Myocyte (in vitro differentiated cells): Measurements from ENCODE around the gene PRSS53. TPM values are rescaled to one million over a fixed set of nuclear protein-coding genes. Genes with fewer than 3 reads are reported as not detected.
"Not testable (repeated sequence)": the region's sequence is repeated elsewhere in the genome, so short reads cannot be mapped to it uniquely, and the experiment has no call there.

ENCODE experiments used
- DNase-seq: peaks from one replicate; pipeline ENCODE4 v3.0.0-alpha.2; 2012; ENCODE audit warnings: low read depth
- polyA plus RNA-seq: library from polyadenylated mRNA; unstranded; fragments of >200 nt; gene quantifications from one replicate; pipeline ENCODE4 v1.2.1, GENCODE V29; 2012; ENCODE audit warnings: missing spikeins
- total RNA-seq: library from RNA; depleted of rRNA; stranded (reverse); fragments of >200 nt; gene quantifications from 2 replicates; pipeline ENCODE4 v1.2.3, GENCODE V29; 2014

Gene PRSS53
- 3.9 and 4.1 TPM in 2 replicates for total RNA-seq
- 1.7 TPM for polyA plus RNA-seq

- DNase-seq, result no peak
Measured at GRCh38 chr16:31088459-31089183, at the start of gene PRSS53. Gene PRSS53 (minus strand): TSS chr16:31088943. CDS start chr16:31088809, 134 bp downstream.

- DNase-seq, result not testable (repeated sequence)
Measured at GRCh38 chr16:31136822-31137499, 48.2 kb upstream of the PRSS53 start.

GRCh38 chr16:31136287-31136662 lies 47.5 kb upstream of the PRSS53 start:
- no peak for DNase-seq

- no peak for DNase-seq
Measured at GRCh38 chr16:31135535-31136286, 47.0 kb upstream of the PRSS53 start, which contains the start of gene PRSS8. Gene PRSS8 (minus strand): TSS chr16:31135727. CDS start chr16:31135498, 229 bp downstream.

DNA sequence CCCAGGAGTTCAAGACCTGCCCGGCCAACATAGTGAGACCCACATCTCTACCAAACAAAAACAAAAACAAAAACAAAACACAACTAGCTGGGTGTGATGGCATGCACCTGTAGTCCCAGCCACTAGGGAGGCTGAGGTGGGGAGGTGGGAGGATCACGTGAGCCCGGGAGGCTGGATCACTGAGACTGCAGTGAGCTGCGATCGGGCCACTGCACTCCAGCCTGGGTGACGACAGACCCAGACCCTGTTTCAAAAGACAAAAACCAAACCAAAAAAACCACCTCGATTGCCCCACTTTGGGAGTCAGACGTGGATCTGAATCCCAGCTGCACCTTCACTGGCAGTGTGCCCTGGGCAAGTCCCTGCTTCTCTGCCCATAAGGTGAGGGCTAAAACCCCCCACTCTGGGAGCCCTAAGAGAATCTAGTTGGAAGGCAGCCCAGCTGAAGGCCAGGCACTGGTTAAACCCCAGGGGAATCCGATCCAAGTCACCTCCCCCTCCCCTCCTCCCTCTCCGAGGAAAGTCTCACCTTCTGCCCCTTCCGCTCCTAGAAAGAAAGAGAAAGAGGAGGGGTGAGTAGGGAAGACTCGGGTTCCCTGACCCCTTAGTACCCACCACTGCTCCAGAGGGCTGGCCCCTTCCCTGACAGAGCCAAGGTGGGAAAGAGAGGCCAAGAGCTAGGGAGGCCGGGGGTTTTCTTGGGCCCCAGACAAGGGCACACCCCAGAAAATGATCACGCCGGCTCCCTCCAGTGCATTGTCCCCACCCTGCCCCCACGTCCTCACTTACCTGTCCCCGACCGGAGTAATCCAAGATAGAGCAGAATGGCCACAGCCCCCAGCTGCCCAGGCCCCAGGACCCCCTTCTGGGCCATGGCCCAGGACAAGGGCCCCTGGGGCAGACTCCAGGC lies 46.1 kb upstream of the PRSS53 start:
- no peak for DNase-seq

DNA sequence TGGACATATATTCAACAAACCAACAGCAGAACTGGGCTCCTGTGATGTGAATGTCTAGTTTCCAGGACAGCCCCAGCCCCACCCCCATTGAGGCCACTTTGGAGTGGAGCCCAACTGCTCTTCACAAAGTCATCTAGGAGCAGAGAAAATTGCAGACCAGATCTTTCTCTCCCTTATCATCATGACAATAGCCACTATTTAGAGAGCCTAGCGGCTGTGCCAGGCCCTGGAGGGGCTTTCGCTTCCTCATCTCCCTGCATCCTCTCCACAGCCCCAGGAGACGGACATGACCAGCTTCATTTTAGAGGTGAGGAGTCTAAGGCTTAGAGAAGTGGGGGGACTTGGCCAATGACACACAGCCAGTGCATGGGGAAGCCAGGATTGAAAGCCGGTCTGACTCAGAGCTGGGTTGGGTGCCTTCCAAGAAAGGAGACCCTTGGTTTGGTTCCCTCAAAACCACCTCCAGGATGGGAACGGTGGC lies 45.4 kb upstream of the PRSS53 start:
- no peak for DNase-seq

DNA sequence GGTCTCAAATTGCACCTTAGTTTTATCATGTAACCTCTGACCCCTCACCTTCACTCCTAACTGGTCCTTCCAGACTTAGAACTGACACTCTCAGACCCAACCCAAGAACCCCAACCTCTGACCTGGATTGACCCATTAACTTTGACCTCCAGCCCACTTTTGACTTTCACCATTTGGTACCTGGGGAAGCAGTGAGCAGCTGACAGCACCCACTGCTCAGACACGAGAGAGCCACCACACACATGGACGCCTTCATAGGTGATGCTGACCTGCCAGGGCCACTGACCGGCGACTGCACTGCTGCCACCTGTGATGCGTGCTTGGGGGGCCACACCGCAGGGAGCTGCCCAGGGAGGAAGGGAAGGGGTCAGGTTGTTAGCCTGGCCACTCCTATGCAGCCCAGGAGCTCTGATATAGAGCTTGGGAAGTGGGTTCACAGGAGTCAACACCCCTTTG lies 44.3 kb upstream of the PRSS53 start:
- DNase-seq, result no peak

- no peak for DNase-seq
Measured at GRCh38 chr16:31132303-31132979, 43.7 kb upstream of the PRSS53 start.

DNA sequence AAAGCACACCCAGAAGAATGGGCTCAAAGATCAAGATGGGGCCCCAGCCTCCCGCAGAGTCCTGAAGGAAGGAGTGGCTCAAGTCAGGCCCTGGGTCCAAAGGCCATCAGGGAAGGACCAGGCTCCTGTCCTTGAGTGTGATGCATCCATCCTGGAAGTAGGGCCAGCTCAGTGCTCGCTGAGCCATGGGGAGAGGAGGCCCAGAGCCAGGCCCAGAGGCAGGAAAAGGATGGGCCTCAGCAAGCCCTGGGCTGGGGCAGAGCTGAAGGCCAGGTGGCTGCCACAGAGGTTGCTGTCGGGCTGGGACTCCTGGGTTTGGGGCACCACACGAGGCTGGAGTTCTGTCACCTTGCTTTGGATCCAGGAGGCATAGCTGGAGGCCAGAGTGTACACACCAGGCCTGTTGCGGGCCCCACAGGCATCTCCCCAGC lies 43.1 kb upstream of the PRSS53 start:
- DNase-seq, result no peak

GRCh38 chr16:31131416-31131815 lies 42.7 kb upstream of the PRSS53 start:
- no peak for DNase-seq

DNA sequence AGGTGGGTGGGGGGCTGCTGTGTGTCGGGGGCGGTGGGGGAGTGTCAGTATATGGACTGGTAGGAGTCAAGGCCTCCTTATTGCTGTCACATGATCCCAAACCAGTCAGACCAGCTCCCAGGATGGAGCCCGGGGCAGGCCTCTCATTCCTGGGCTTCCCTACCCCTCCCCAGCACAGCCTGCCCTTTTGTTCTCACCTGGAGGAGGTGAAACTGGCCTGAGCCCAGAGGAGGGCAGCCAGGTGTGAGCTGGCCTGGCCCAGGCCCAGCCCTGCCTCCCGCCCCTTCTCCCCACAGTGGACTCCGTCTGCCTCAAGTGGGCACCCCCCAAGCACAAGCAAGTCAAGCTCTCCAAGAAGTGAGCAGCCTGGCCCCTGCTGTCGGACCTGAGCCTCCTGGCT lies 42.2 kb upstream of the PRSS53 start:
- DNase-seq, result no peak

DNA sequence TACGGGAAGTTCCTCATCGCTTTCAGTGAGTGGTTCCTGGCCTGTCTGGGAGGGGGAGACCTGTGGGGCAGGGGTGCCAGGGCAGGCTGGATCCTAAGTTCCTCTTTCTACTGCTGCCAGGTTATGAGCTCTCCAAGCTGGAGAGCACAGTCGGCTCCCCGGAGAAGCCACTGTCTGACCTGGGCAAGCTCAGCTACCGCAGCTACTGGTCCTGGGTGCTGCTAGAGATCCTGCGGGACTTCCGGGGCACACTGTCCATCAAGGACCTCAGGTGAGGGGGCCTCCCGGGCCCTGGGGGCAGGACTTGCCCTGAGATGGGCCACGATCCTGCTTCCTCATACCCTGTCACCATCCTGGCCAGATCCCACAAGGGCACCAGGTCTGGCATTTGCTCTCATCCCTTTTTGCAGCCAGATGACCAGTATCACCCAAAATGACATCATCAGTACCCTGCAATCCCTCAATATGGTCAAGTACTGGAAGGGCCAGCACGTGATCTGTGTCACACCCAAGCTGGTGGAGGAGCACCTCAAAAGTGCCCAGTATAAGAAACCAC lies 41.7 kb upstream of the PRSS53 start:
- no peak for DNase-seq

DNA sequence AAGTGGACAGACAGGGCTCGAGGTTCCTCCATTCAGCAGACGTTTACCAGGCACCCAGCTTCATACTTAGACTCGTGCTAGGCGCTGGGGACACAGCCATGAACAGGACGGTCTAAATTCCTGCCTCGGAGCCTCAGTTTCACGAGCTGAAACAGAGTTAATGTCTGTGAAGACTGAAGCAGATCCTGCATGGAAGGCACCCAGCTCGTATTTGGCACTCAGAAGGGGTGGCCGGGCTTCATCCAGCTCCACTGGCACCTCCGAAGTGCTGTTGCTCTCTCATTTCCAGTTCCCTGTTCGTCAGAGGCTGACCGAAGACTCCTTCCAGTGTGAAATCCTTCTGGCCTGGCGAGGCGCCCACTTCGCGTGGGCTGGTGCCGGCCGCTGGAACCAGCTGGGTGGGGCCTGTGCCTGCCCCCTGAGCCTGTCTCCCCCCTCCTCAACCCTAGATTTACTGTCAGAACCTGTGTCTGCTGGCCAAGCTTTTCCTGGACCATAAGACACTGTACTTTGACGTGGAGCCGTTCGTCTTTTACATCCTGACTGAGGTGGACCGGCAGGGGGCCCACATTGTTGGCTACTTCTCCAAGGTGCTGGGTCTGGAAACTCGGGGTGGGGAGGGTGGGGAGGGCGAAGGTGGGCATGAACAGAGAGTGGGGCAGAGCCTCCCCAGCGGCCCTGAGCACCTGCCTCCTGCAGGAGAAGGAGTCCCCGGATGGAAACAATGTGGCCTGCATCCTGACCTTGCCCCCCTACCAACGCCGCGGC lies 41.0 kb upstream of the PRSS53 start:
- DNase-seq, result no peak

DNA sequence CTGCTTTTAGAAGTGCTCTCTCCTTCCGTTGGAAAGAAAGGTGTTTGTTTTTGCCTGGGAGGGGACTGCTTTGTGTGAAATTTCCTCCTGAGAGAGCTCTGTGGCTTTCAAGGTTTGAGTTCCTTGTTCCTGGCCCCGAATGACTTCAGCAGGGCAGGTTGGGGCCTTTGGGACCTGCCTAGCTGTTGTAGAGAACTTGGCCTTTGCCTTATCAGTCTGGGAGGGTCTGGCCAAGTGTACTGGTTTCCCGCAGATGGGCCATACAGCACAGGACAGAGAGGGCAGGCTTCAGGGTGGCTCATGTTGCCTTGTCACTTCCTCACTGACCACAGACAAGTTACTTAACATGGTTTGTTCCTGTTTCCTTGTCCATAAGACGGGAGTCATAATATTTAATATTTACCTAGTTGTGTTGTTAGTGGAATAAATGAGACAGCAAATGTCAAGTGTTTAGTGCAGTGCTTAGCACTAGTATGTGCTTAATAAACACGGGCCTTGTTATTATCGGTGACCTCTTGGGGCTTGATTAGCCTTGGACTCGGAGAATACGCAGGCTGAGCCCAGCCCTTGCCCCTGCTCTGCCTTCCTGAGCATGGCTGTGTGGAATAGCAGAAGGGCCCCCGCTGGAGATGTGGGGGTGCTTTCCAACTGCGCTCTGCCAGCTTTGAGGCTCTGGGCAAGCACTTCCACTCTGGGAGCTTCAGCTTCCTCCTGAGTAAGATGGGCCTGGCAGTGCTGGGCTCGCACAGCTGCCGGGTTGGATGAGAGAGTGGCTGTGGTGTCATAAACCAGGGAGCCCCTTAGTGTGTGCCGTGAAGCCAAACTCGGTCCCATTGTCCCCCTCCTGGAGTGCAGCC lies 40.2 kb upstream of the PRSS53 start:
- no peak for DNase-seq

- no peak for DNase-seq
Measured at GRCh38 chr16:31127182-31127581, 38.4 kb upstream of the PRSS53 start.

DNA sequence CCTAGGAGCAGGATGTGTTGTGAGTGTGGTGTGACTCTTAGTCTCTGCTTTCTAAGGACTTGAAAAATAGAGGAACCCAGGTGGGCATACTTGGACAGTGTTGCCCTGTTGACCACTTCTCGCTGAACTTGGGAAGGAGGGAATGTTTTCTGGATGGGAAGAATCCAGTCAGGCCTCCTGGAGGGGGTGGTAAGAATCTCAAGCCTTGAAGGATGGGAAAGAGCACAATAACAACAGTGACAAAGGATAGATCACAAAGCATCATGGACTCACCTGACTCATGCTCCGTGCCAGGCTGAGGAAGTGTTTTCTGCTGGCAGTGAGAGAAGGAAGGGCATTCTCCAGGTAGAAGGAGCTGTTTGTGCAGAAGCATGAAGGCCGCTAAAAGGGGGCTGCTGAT lies 37.1 kb upstream of the PRSS53 start:
- no peak for DNase-seq

- no peak for DNase-seq
Measured at GRCh38 chr16:31120129-31120528, 31.4 kb upstream of the PRSS53 start.
